Hematopoietic multipotent progenitor cell treated with erythropoietin and hydrocortisone succinate and interleukin-3 and kit ligand, for 6 days (in vitro differentiated cells): ENCODE data around the gene ZG16B.

ENCODE experiments used
- DNase-seq: peaks from one replicate; pipeline ENCODE4 v3.0.0-alpha.2; 2015

The ZG16B gene

GRCh38 chr16:2825906-2826305 lies 4.2 kb upstream of the ZG16B start:
- DNase-seq, result no peak

GRCh38 chr16:2826591-2827373 lies 3.3 kb upstream of the ZG16B start:
- no peak for DNase-seq

- no peak for DNase-seq
These were observed 2.7 kb upstream of the ZG16B start for GRCh38 chr16:2827374-2827791.

- DNase-seq, result peak; percentile 19
These were observed 2.1 kb upstream of the ZG16B start for GRCh38 chr16:2827831-2828520.

- no peak for DNase-seq
These were observed 1.6 kb upstream of the ZG16B start for GRCh38 chr16:2828521-2828840.

GRCh38 chr16:2828876-2829430 lies 1.1 kb upstream of the ZG16B start:
- DNase-seq, result no peak

GRCh38 chr16:2830355-2830695 lies 222 bp downstream of the ZG16B start:
- DNase-seq, result no peak

- DNase-seq, result no peak
These were observed 1.1 kb downstream of the ZG16B start for GRCh38 chr16:2831203-2831602.

- no peak for DNase-seq
These were observed 3.7 kb downstream of the ZG16B start for GRCh38 chr16:2833776-2834175.

GRCh38 chr16:2834968-2835367 lies 4.9 kb downstream of the ZG16B start:
- no peak for DNase-seq

- no peak for DNase-seq
These were observed 5.8 kb downstream of the ZG16B start for GRCh38 chr16:2835638-2836493.

- DNase-seq, result no peak
These were observed 6.8 kb downstream of the ZG16B start for GRCh38 chr16:2836646-2837508.

GRCh38 chr16:2838928-2839327 lies 8.8 kb downstream of the ZG16B start:
- peak; percentile 83 for DNase-seq

GRCh38 chr16:2839650-2840450 lies 9.7 kb downstream of the ZG16B start:
- DNase-seq, result no peak

GRCh38 chr16:2840914-2841313 lies 10.8 kb downstream of the ZG16B start:
- no peak for DNase-seq

- no peak for DNase-seq
These were observed 11.7 kb downstream of the ZG16B start for GRCh38 chr16:2841606-2842339.

GRCh38 chr16:2842340-2843000 lies 12.4 kb downstream of the ZG16B start:
- DNase-seq, result peak; percentile 86

- no peak for DNase-seq
These were observed 13.4 kb downstream of the ZG16B start for GRCh38 chr16:2843526-2843925.

- DNase-seq, result no peak
These were observed 15.0 kb downstream of the ZG16B start for GRCh38 chr16:2845116-2845515.
